Stimulated activated CD8-positive, alpha-beta memory T cell treated with anti-CD3 and anti-CD28 coated beads, Interleukin-7, amount 100 ng/mL, for 4 hours (primary cell): Measurements from ENCODE around the gene RABGAP1L.
"Not testable (repeated sequence)": the region's sequence is repeated elsewhere in the genome, so short reads cannot be mapped to it uniquely, and the experiment has no call there.

Source experiments
- DNase-seq, 2 donors: peaks; one replicate each; pipeline ENCODE4 v3.0.0-alpha.2; 2020; ENCODE audit warnings: low read depth in 2 of 2

The RABGAP1L gene

GRCh38 chr1:174812656-174813055 lies 653.3 kb downstream of the RABGAP1L start:
- no peak for DNase-seq

DNA sequence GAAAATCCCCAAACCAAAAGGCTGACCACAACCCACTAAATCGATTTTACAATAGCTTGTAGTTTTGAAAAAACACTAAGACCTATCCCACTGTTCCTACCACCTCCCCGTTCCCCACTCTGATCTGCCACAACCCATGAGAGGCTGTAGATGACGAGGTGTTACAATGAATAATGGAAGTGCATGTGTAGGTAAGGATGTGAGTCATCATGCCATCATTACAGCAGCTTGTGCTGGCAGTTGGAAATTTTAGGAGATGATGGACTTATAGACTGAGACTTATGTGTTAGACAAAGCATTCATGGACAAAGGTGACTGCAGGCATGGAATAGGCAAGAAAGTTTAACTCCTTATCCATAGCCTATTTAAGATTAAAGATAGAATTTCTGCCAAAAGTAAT lies 655.7 kb downstream of the RABGAP1L start:
- no peak for DNase-seq

DNA sequence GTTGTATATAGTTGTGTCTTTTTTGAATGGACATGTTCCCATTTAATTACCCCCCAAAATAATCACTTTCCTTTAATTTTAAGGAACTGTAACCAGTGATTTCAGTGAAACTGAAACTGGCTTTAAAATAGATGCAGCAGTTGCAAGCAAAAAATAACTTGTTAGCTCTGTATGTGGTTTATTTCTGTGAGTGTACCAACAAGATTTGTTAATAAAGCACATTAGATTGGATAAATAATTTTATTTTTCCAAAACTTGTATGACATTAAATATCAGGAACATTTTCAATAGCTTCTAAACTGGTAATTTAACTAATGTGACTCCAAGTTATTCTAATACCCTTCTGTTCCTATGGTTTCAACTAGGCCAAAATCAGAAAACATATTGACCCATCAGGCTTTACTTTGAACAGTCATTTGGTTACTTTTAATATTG lies 656.2 kb downstream of the RABGAP1L start:
- DNase-seq, result no peak

DNA sequence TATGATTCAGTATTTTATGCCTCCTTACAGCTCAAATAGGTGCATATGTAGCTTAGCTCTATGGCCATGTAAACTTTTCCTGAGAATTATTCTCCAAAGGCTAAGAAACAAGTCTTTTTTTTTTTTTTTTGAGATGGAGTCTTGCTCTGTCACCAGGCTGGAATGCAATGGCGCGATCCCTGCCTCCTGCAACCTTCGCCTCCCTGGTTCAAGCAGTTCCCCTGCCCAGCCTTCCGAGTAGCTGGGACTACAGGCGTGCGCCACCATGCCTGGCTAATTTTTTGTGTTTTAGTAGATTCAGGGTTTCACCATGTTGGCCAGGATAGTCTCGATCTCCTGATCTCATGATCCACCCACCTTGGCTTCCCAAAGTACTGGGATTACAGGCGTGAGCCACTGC lies 657.3 kb downstream of the RABGAP1L start:
- DNase-seq, result not testable (repeated sequence)

DNA sequence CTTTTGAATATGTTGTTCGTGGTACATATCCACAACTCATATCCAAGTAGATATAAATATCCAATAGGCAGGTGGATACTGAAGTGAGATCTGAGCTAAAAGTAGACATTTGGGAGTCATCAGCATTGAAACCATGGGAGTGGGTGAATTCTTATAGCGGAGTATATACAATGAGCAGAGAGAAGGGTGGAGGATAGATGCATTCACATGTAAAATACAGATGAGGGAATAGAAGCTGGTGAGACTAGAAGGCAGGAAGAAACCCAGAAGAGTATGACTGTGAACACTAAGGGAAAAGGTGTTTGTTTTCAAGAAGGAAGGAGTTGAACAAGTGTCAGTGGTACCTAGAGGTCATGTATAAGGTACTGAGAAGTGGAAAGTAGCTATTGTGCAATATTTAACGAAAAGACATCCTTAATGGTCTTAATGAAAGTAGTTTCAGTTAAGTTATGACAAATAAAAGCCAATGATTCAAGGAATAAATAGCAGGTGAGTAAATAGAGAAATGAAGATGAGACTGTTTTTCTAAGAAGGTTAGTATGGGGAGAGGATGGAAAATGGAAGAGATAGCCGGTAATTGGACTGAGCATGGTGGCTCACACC lies 658.8 kb downstream of the RABGAP1L start:
- no peak for DNase-seq

DNA sequence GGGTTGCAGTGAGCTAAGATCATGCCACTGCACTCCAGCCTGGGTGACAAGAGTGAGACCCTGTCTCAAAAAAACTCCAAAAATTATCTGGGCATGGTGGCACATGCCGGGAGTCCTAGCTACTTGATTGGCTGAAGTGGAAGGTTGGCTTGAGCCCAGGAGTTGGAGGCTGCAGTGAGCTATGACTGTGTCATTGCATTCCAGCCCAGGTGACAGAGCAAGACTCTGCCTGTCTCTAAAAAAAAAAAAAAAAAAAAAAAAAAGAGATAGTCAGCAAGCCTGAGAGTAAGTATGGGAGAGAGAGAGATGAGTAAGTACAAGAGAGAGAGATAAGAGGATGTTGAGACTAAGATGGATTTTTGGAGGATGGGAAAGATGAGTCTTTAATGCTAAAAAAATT lies 659.6 kb downstream of the RABGAP1L start:
- no peak for DNase-seq

GRCh38 chr1:174819596-174819995 lies 660.3 kb downstream of the RABGAP1L start:
- no peak for DNase-seq

GRCh38 chr1:174825127-174825526 lies 665.8 kb downstream of the RABGAP1L start:
- DNase-seq, result no peak

GRCh38 chr1:174825806-174826205 lies 666.5 kb downstream of the RABGAP1L start:
- DNase-seq, result no peak

DNA sequence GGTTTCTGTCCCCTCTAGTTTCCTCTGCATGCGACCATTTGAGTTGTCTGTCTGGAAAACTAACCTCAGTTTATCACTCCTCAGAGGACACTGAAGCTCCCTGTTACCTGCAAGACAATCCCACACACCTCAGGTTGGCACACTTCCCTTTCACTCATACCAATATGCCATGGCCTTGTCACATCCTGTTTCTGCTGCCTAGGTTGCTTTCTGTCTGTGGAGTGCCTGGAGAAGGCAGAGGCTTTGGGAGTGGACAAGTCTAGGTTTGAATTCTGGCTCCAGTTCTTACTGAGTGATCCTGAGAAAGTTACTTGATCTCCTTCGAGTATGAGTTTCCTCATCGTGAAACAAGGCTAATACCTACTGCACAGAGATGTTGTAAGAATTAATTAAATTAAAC lies 668.9 kb downstream of the RABGAP1L start:
- no peak for DNase-seq

DNA sequence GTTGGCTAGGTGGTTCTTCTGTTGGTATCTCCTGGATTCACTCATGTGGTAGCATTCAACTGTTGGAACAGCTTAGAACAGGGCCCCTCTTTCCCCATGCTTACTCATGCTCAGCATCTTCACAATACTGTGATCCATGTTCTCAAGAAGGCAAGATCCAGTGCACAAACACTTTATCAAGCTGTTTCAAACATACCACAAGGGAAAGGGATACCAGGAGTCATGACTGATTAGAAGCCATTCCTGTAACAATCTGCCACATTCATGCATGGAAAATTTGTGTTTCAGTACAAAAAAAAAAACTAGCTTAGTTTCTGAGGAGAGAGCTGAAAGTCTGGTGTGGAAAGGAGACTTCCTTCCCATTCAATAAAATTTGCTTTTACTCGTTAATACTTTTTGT lies 670.7 kb downstream of the RABGAP1L start:
- DNase-seq, result no peak

DNA sequence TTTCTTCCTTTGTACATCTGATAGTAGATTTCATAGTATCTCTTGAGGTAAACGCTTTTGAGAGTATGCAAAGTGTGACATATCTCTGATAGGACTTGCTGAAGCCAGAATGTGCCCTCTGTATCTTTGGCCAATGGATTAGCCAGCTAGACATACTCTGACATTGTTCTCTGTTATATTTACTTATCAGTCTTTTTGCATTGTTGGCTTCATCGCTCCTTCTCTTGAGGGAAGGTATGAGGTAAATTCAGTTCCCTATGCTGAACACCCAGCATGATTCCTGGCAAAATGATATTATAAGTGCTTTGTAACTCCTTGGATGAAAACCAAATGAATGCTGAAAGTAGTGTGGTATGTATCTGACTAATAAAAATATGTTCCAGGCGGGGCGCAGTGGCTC lies 677.2 kb downstream of the RABGAP1L start:
- no peak for DNase-seq

DNA sequence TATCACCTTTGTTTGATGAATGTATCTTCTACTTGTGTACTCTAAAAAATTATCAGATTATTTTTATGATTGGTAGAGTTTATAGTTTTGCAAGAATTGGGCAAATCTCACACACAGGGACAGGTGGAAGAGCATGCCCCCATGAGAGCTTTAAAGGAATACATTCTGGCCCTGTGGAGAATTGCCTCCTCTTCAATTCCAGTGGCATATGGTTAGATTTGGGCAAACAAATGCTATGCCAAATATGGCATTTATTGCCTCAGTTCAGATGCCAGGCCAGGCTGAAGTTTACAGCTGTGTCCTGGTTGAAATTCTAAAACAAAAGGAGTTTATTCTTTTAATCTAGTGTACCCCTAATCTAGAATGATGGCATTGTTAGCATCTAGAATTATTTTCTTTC lies 678.1 kb downstream of the RABGAP1L start:
- DNase-seq, result no peak

GRCh38 chr1:174839211-174839610 lies 679.9 kb downstream of the RABGAP1L start:
- DNase-seq, result no peak

DNA sequence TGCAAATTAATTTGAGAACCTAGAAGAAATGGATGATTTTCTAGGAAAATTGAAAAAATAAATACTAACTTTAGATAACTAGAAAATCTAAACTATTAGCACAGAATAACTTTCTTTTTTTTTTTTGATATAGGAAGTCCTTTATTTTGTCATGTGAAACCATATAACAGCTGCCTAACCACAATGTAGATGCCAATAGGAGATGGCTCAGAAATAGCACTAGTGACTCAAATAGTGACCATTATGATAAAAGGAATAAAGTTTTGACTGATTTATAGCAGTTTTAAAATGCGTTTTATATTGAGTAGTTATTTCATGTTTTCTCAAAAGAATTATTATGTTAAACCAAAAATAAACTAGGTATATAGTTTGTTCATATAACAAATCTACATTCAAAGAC lies 682.4 kb downstream of the RABGAP1L start:
- DNase-seq, result no peak

DNA sequence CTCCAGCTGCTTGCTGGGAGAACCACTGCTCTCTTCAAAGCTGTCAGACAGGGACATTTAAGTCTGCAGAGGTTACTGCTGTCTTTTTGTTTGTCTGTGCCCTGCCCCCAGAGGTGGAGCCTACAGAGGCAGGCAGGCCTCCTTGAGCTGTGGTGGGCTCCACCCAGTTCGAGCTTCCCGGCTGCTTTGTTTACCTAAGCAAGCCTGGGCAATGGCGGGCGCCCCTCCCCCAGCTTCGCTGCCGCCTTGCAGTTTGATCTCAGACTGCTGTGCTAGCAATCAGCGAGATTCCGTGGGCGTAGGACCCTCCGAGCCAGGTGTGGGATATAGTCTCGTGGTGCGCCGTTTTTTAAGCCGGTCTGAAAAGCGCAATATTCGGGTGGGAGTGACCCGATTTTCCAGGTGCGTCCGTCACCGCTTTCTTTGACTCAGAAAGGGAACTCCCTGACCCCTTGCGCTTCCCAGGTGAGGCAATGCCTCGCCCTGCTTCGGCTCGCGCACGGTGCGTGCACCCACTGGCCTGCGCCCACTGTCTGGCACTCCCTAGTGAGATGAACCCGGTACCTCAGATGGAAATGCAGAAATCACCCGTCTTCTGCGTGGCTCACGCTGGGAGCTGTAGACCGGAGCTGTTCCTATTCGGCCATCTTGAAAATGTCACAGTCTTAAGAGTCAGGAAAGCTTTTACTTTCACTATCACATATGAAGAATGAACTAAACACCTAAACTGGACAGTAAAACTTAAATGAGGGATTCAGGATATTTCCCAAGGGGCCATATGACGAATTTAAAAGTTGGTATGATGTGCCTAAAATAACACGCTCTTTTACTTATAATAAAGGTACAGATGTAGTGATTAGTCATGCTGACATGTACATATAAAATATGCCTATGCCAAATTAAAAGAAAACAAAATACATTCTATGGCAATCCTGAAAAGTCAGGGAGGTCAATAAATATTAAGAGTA lies 689.6 kb downstream of the RABGAP1L start:
- not testable (repeated sequence) for DNase-seq

- DNase-seq, result no peak
These were observed 691.4 kb downstream of the RABGAP1L start for GRCh38 chr1:174850726-174851125.

DNA sequence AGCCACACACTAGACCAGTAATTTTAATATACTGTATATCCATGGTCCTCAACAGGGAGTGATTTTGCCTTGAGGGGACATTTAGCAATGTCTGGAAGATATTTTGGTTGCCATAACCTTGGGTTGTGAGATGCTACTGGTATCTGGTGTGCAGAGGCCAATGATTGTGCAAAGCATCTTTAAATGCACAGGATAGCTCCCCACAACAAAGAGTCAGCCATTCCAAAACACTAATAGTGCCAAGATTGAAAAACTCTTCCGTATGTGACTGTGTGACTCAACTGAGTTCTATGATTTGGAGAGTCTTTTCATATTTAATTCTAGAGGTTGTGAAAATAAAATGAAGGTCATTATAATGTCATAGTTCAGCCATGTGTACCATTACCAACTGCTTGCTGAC lies 699.0 kb downstream of the RABGAP1L start:
- no peak for DNase-seq

GRCh38 chr1:174870319-174870718 lies 711.0 kb downstream of the RABGAP1L start:
- DNase-seq, result no peak

DNA sequence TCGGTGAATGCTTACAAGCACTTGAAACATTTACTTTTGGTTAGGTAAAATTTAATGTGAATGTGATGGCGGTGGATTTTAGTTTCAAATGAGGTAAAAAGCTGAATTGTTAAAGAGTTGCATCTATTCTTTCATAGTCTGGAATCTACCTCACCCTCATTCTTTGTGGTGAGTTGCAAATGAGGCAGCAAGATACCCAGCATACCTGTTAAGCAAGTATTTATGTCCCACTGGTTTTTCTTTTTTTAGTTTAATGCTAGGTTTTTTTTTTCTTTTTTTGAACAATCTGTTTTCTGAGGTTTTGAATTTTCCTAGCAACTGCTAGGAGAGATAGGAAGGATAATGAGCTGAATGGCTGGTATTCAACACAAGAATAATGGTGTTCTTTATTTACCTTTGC lies 712.6 kb downstream of the RABGAP1L start:
- DNase-seq, result no peak

DNA sequence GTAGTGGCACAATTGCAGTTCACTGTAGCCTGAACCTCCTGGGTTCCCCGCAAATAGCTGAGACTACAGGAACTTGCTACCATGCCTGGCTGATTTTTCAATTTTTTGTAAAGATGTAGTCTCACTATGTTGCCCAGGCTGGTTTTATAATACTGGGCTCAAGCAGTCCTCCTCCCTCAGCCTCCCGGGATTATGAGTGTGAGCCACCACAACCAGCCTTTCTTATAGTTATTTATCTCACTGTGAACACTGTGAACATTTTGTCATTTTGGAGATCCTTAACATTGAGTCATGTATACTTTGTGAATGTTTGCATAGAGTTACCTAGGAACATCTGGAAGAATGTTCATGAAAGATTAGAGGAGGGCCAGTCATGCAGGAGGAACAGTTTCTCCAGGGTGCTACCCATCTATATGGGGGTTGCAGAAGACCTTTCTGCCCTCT lies 713.3 kb downstream of the RABGAP1L start:
- DNase-seq, result no peak

DNA sequence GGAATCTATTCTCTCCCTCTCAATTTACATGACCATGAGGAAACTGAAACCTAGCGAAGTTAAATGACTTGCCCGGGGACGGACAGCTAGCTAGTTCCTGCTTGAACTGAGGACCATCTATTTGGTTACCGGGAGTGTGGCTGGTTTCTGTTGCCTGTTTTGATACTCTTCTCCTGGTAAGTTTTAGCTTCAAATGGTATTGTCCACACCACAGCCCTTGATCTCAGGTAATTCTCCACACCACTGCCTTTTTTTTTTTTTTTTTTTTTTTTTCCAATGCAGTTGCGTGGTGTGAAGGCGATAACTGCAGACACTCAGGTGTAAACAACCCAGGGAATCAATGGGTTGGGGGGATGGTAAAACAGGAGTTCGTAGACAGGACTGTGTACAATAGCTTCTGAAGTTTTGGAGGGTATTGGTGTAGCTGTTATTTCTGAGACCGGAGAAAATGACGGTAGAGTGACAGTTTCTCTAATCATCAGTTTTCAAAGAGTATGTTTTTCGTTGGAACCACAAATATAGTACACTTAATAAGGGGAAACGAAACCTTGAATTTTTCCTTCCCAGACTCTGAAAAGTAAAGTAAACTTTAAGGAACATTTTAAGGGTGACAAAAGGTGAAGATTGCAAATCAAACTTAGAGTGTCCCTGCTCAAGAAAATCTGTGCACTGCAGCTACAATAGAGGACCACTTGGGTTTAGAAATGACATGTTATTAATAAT lies 715.2 kb downstream of the RABGAP1L start:
- no peak for DNase-seq
